Gastroesophageal sphincter (tissue), 4 donors: ENCODE data around the gene BAIAP2L1. TPM values are rescaled to one million over a fixed set of nuclear protein-coding genes. Genes with fewer than 3 reads are reported as not detected.

ENCODE experiments used
- ATAC-seq: fragments of 150-250 bp; one replicate; pipeline ENCODE4 v1.9.1; 2016; ENCODE audit warnings: mild to moderate bottlenecking, moderate library complexity
- H3K27ac ChIP-seq, 4 donors: fragments of 200-600 bp; sonication (generic) in 3 of 4; 1 replicate in 3 of 4; 2 replicates in 1 of 4; pipeline ENCODE4 v1.5.1; 2016 to 2019
- H3K27me3 ChIP-seq: fragments of 200-600 bp; sonication (generic); one replicate; pipeline ENCODE4 v1.5.1; 2019
- H3K36me3 ChIP-seq, 2 donors: fragments of 200-600 bp; sonication (generic); one replicate each; pipeline ENCODE4 v1.5.1; 2019; ENCODE audit warnings: control low read depth in 1 of 2
- H3K4me1 ChIP-seq, 3 donors: fragments of 200-600 bp; sonication (generic); 1 replicate in 2 of 3; 2 replicates in 1 of 3; pipeline ENCODE4 v1.5.1; 2016 to 2019; ENCODE audit warnings: control low read depth in 2 of 3
- H3K4me3 ChIP-seq, 2 donors: fragments of 200-600 bp; sonication (generic); one replicate each; pipeline ENCODE4 v1.5.1; 2019; ENCODE audit warnings: mild to moderate bottlenecking in 1 of 2, moderate library complexity in 1 of 2
- H3K9me3 ChIP-seq, 3 donors: fragments of 200-600 bp; sonication (generic); one replicate each; pipeline ENCODE4 v1.5.1; 2017 to 2019; ENCODE audit warnings: control low read depth in 2 of 3
- CTCF ChIP-seq, 4 experiments: fragments of 200-600 bp in 2 of 4; fragments of 450-650 bp in 2 of 4; sonication (generic) in 1 of 4; IDR thresholded peaks; one replicate each; pipeline ENCODE4 v1.5.1; 2017 to 2019; ENCODE audit warnings: antibody characterized with exemption in 4 of 4, mild to moderate bottlenecking in 2 of 4, moderate library complexity in 2 of 4
- EP300 ChIP-seq: sonication (generic); formaldehyde crosslinking; IDR thresholded peaks from one replicate; pipeline ENCODE4 v1.6.1; 2017; ENCODE audit warnings: antibody characterized with exemption, mild to moderate bottlenecking
- POLR2A ChIP-seq, 2 donors: fragments of 450-650 bp; IDR thresholded peaks; one replicate each; pipeline ENCODE4 v1.6.1; 2017; ENCODE audit warnings: antibody characterized with exemption in 2 of 2, mild to moderate bottlenecking in 2 of 2, moderate library complexity in 1 of 2
- POLR2AphosphoS5 ChIP-seq: sonication (generic); formaldehyde crosslinking; IDR thresholded peaks from one replicate; pipeline ENCODE4 v1.6.1; 2017; ENCODE audit warnings: antibody characterized with exemption
- WGBS, 2 donors: methylation state at CpG; one replicate each; pipeline ENCODE4 v1.1.5; 2018; ENCODE audit warnings: low coverage in 1 of 2; 5-methylcytosine and 5-hydroxymethylcytosine counted together
- total RNA-seq, 4 donors: library from RNA; depleted of rRNA; stranded (reverse); fragments of >200 nt; gene quantifications; one replicate each; pipeline ENCODE4 v1.1.0, GENCODE V29; 2016

BAIAP2L1 gene
- total RNA-seq, 4 donors from 2014 or later = 0.13 to 6.7 (median 2.1) TPM

GRCh38 chr7:98315318-98315993, 85.4 kb downstream of the BAIAP2L1 start:
- H3K36me3 ChIP-seq = no peaks in the 10 kb centered on the region
- 65 to 72% methylated on average over 4 to 13 of the region's 13 CpGs for WGBS, 2 donors
- H3K4me1 ChIP-seq = no peaks in the 10 kb centered on the region
- TF ChIP-seq CTCF (IDR thresholded peaks at IDR 0.05) = no peak
- no peak for TF ChIP-seq EP300
- no peak for TF ChIP-seq POLR2AphosphoS5
- no peak for TF ChIP-seq POLR2A (IDR thresholded peaks at IDR 0.05)
- H3K27ac ChIP-seq = no peak overlapping the region
- no peaks in the 10 kb centered on the region for H3K9me3 ChIP-seq
- ATAC-seq = no peak
- no peak overlapping the region for H3K4me3 ChIP-seq
- H3K27me3 ChIP-seq = no peaks in the 10 kb centered on the region

DNA sequence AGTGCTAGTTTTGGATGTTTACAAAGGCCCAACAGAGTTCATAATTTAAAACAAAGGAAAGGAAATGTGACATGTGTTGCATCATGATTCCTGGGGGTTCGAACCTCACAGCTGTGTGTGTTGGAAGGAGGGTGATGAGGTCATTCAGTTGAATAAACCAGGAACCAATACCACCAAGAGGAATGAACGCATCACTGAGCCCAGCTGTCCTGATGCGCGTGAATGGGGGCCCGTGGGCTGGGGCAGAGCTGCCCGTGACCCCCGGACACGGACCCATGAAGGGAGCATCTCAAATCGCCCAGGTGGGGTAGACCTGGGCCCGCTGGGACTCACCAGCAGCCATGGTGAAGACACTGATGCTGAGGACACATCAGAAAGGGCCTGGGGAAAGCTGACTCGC, 86.4 kb downstream of the BAIAP2L1 start:
- no peaks in the 10 kb centered on the region for H3K4me1 ChIP-seq
- WGBS, 2 donors = 81 to 82% methylated on average over 5 to 11 of the region's 11 CpGs
- H3K27ac ChIP-seq = no peak overlapping the region
- H3K4me3 ChIP-seq = no peak overlapping the region
- no peak for ATAC-seq
- no peaks in the 10 kb centered on the region for H3K9me3 ChIP-seq
- H3K27me3 ChIP-seq = no peaks in the 10 kb centered on the region
- peaks cover 0 to 4% of the 10 kb centered on the region in 2 donors for H3K36me3 ChIP-seq
- no peak for TF ChIP-seq EP300
- no peak for TF ChIP-seq POLR2AphosphoS5
- TF ChIP-seq CTCF (IDR thresholded peaks at IDR 0.05) = no peak
- TF ChIP-seq POLR2A (IDR thresholded peaks at IDR 0.05) = no peak

- H3K4me3 ChIP-seq = no peak overlapping the region
- 66 to 75% methylated on average over 5 to 6 of the region's 7 CpGs for WGBS, 2 donors
- no peaks in the 10 kb centered on the region for H3K9me3 ChIP-seq
- H3K27me3 ChIP-seq = no peaks in the 10 kb centered on the region
- TF ChIP-seq POLR2A (IDR thresholded peaks at IDR 0.05) (no peak), POLR2AphosphoS5 (no peak), CTCF (IDR thresholded peaks at IDR 0.05) (no peak), EP300 (no peak)
- H3K36me3 ChIP-seq = peaks cover 0 to 27% of the 10 kb centered on the region in 2 donors
- ATAC-seq = no peak
- H3K27ac ChIP-seq = no peak overlapping the region
- H3K4me1 ChIP-seq = no peaks in the 10 kb centered on the region
Measured at GRCh38 chr7:98312201-98312600, 88.7 kb downstream of the BAIAP2L1 start.

- ATAC-seq = no peak
- no peak overlapping the region for H3K4me3 ChIP-seq
- H3K9me3 ChIP-seq = no peaks in the 10 kb centered on the region
- no peaks in the 10 kb centered on the region for H3K4me1 ChIP-seq
- no peaks in the 10 kb centered on the region for H3K27me3 ChIP-seq
- no peak overlapping the region for H3K27ac ChIP-seq
- H3K36me3 ChIP-seq = peaks cover 0 to 39% of the 10 kb centered on the region in 2 donors
- 92 to 93% methylated on average over 5 of the region's 8 CpGs for WGBS, 2 donors
- TF ChIP-seq EP300 = no peak
- no peak for TF ChIP-seq POLR2A (IDR thresholded peaks at IDR 0.05)
- no peak for TF ChIP-seq CTCF (IDR thresholded peaks at IDR 0.05)
- no peak for TF ChIP-seq POLR2AphosphoS5
Measured at GRCh38 chr7:98309566-98309965, 91.3 kb downstream of the BAIAP2L1 start.

DNA sequence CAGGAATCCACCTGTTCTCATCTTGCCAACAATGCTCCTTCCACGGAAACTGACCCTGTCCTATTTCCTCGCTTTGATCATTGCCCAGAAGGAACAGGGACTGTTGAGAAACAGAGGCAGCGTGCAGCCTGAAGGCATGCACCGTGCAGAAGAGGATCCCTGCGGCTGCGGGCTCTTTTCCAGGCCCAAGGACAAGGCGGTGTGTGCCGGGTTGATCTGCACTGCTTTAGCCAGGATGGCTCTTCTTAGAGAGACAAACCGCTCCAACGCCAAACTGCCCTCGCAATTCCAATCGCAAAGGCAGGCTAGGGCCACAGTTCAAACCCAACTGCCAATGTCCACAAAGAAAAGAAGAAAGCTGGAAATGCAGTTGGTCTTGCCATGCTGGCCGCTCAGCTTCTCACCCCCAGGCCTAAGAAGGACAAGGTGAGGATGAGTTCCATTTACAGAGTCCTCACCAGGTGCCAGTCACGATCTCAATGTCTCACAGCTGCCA, 92.9 kb downstream of the BAIAP2L1 start:
- no peak for ATAC-seq
- H3K4me3 ChIP-seq = no peak overlapping the region
- no peaks in the 10 kb centered on the region for H3K9me3 ChIP-seq
- TF ChIP-seq EP300 (no peak), POLR2A (IDR thresholded peaks at IDR 0.05) (no peak), POLR2AphosphoS5 (no peak), CTCF (IDR thresholded peaks at IDR 0.05) (no peak)
- H3K36me3 ChIP-seq = peaks cover 0 to 39% of the 10 kb centered on the region in 2 donors
- no peaks in the 10 kb centered on the region for H3K27me3 ChIP-seq
- H3K4me1 ChIP-seq = no peaks in the 10 kb centered on the region
- WGBS, 2 donors = 85% methylated on average over 3 of the region's 14 CpGs; no CpG with 5 or more reads in 1 of the 2 donors
- H3K27ac ChIP-seq = no peak overlapping the region
